Urinary bladder (tissue), 4 donors: ENCODE measurements around the gene PRRX1. TPM values are rescaled to one million over a fixed set of nuclear protein-coding genes. Genes with fewer than 3 reads are reported as not detected.

Experiments
- DNase-seq: peaks from one replicate; pipeline ENCODE4 v3.0.0-alpha.2; 2015; ENCODE audit errors: extremely low spot score
- H3K27ac ChIP-seq: one replicate; pipeline ENCODE4 v1.5.1; 2013; ENCODE audit warnings: low read depth, mild to moderate bottlenecking, moderate library complexity
- H3K36me3 ChIP-seq: one replicate; pipeline ENCODE4 v1.6.1; 2013; ENCODE audit warnings: mild to moderate bottlenecking, moderate library complexity; ENCODE audit not compliant: insufficient read depth
- H3K4me1 ChIP-seq: one replicate; pipeline ENCODE4 v1.6.1; 2013; ENCODE audit warnings: mild to moderate bottlenecking, moderate library complexity; ENCODE audit not compliant: insufficient read depth
- H3K4me3 ChIP-seq: one replicate; pipeline ENCODE4 v1.5.1; 2013; ENCODE audit warnings: low read depth, low read length
- WGBS: extraction: QIAGEN DNeasy Blood & Tissue Kit; methylation state at CpG from one replicate; pipeline ENCODE4 v1.1.7; 2013; 5-methylcytosine and 5-hydroxymethylcytosine counted together
- polyA plus RNA-seq: library from polyadenylated mRNA; stranded (reverse); fragments of 200-250 nt; gene quantifications from one replicate; pipeline ENCODE4 v1.2.3, GENCODE V29; 2013
- total RNA-seq: library from RNA; depleted of rRNA; stranded (reverse); fragments of >200 nt; gene quantifications from one replicate; pipeline ENCODE4 v1.2.3, GENCODE V29; 2014
- donor health status: healthy with polysubstance abuse.
- donor health status: healthy.

PRRX1 gene
- total and polyA plus RNA-seq, 2 donors, result 10.6 to 85.2 TPM

DNA sequence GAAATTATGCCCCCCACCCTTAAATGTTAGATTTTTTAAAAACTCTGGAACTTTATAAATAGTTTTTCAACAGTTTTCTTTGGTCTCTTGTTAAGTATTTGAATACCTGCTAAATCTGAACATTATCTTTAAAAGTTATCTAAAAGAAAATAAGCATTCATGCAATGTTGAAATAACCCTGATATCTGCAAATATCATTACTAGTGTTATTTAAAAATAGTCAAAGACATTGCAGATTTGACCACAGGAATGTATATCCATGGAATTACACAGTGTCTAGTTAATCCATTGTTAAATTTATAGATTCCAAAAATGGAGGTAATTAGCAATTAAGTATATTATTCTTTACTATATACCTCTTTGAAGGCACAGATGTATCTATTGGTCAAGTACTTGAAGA, 42.0 kb downstream of the PRRX1 start:
- no peaks in the 10 kb centered on the region for H3K4me1 ChIP-seq
- no peak overlapping the region for H3K4me3 ChIP-seq
- no peak overlapping the region for H3K27ac ChIP-seq
- H3K36me3 ChIP-seq, result no peaks in the 10 kb centered on the region
- no peak for DNase-seq

GRCh38 chr1:170707117-170707516, 43.2 kb downstream of the PRRX1 start:
- Histone ChIP-seq H3K27ac (no peak overlapping the region), H3K4me3 (no peak overlapping the region), H3K4me1 (no peaks in the 10 kb centered on the region), H3K36me3 (no peaks in the 10 kb centered on the region)
- DNase-seq, result no peak

- Histone ChIP-seq H3K4me1 (no peaks in the 10 kb centered on the region), H3K36me3 (no peaks in the 10 kb centered on the region), H3K4me3 (no peak overlapping the region), H3K27ac (no peak overlapping the region)
- WGBS, result 62% methylated on average over 5 of the region's 5 CpGs
- no peak for DNase-seq
These were observed 44.2 kb downstream of the PRRX1 start for GRCh38 chr1:170707959-170708655.

GRCh38 chr1:170711682-170712081, 47.8 kb downstream of the PRRX1 start:
- H3K4me1 ChIP-seq, result no peaks in the 10 kb centered on the region
- no peak for DNase-seq
- H3K36me3 ChIP-seq, result no peaks in the 10 kb centered on the region
- H3K4me3 ChIP-seq, result no peak overlapping the region
- no peak overlapping the region for H3K27ac ChIP-seq

DNA sequence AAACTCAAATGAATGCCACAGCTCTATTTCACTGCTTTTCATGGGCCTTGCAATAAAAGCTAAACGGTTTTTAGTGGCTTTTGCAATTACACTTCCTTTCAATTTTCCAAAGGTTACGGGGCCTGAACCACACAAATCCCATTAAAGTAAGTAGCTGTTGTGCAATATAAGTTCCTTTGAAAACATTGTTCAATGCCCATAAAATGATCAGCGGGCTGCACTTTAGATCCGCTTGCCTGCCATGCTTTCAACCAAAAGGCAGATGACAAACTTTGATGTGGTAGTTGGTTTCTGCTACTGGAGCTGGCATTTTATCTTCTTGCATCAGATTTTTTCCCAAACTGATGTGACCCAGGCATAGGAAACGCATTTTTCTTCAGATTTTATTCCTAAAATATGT, 50.2 kb downstream of the PRRX1 start:
- H3K4me1 ChIP-seq, result no peaks in the 10 kb centered on the region
- no peak overlapping the region for H3K27ac ChIP-seq
- WGBS, result 70% methylated on average over 5 of the region's 5 CpGs
- no peaks in the 10 kb centered on the region for H3K36me3 ChIP-seq
- H3K4me3 ChIP-seq, result no peak overlapping the region
- DNase-seq, result no peak

DNA sequence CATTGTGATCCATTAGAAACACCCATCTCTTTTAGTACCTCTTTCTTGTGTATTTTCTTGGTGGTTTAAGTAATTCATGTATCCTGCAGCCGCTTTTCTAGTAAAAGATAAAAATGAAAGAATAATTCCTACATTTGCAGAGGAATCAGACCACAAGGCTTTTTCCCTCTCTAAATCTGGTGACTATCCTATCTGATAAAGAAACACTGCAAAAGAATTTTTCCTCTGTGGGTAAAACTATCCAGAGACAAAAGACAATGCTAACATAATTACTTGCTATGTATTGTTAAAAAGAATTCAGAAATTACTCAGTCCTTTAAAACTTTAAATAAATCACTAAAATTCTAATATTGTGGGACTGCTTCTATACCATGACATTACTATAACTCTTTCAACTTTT, 51.0 kb downstream of the PRRX1 start:
- Histone ChIP-seq H3K36me3 (no peaks in the 10 kb centered on the region), H3K27ac (no peak overlapping the region), H3K4me1 (no peaks in the 10 kb centered on the region), H3K4me3 (no peak overlapping the region)
- no peak for DNase-seq
- WGBS, result 72% methylated on average over 1 of the region's 1 CpG

- Histone ChIP-seq H3K4me1 (no peaks in the 10 kb centered on the region), H3K27ac (no peak overlapping the region)
These were observed 53.0 kb downstream of the PRRX1 start for GRCh38 chr1:170716835-170717429.

DNA sequence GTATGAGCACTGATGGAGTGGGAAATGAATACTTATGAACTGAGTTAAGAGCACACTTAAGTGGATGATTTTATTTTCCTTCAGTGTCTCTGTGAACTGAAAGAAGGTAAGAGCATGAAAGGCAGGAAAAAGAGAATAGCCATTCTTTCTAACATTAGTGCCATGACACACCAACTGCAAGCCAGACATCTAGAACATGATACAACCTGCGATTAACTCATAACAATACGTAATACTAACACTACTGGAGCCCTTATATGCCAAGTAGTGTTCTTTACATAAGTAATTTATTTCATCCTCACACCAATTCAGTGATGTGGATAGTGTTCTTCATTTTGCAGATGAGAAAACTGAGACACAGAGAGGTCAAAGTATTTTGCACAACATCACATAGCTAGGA, 56.7 kb downstream of the PRRX1 start:
- Histone ChIP-seq H3K4me1 (no peaks in the 10 kb centered on the region), H3K4me3 (no peak overlapping the region), H3K27ac (no peak overlapping the region), H3K36me3 (no peaks in the 10 kb centered on the region)
- WGBS, result 94% methylated on average over 2 of the region's 2 CpGs
- no peak for DNase-seq

More at GRCh38 chr1:170716835-170717429, 53.0 kb downstream of the PRRX1 start:
- 43% methylated on average over 3 of the region's 3 CpGs for WGBS
- Histone ChIP-seq H3K4me3 (no peak overlapping the region), H3K36me3 (no peaks in the 10 kb centered on the region)
- DNase-seq, result no peak

- Histone ChIP-seq H3K36me3 (no peaks in the 10 kb centered on the region), H3K4me3 (no peak overlapping the region), H3K4me1 (no peaks in the 10 kb centered on the region), H3K27ac (no peak overlapping the region)
- 95% methylated on average over 4 of the region's 4 CpGs for WGBS
- no peak for DNase-seq
These were observed 57.7 kb downstream of the PRRX1 start for GRCh38 chr1:170721621-170722020.

DNA sequence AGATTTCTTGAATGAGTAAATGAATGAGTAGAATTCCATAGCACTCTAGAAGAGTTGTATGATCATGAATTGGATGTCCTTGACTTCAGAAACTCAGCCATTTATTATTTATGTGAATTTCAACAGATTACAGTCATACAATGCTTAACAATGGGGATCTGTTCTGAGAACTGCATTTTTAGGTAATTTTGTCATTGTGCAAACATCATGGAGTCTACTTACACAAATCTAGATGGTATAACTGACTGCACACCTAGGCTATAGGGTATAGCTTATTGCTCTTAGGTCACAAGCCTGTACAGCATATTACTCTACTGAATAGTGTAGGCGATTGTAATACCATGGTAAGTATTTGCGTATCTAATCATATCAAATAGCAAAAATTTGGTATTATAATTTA, 59.6 kb downstream of the PRRX1 start:
- no peaks in the 10 kb centered on the region for H3K36me3 ChIP-seq
- DNase-seq, result no peak
- no peak overlapping the region for H3K4me3 ChIP-seq
- WGBS, result 94% methylated on average over 2 of the region's 2 CpGs
- H3K4me1 ChIP-seq, result no peaks in the 10 kb centered on the region
- no peak overlapping the region for H3K27ac ChIP-seq

DNA sequence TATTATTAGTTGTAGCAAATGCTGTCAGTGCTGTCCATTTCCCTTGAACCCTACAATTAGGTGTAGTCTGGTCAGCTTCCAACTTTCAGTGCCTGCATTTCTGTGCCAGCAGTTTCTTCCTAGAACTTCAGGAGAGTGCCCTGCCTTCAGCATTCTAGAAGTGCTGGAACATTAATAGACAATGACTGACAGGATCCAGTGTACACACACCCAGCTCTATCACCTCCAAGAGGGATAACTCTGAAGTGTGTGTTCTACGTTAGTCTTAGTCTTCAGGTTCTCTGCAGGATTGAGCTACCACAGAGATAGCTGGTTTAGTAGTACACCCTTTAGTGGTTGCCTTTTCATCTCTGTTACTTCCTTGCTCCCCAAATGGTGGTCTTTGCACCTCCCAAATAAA, 61.4 kb downstream of the PRRX1 start:
- no peak overlapping the region for H3K4me3 ChIP-seq
- WGBS, result 80% methylated on average over 1 of the region's 1 CpG

DNA sequence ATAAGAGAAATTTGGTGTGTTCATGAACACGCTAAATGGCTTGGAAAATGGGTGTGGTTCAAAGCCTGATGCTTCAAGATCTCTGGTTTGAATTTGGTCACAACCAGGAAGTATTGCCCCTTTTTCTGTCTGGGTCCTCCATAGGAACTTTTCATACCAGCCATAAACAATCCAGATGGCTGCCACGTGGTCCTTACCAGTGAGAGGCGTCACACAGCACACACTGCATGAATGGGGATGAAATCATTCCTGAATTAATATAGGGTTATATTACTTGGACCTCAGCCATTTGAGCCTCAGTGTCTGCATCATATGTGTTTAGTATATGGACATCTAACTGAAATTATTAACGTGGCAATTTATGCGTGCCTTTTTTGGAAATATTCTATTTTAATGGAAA, 64.0 kb downstream of the PRRX1 start:
- 78% methylated on average over 5 of the region's 5 CpGs for WGBS
- no peaks in the 10 kb centered on the region for H3K36me3 ChIP-seq
- no peaks in the 10 kb centered on the region for H3K4me1 ChIP-seq
- no peak for DNase-seq
- H3K4me3 ChIP-seq, result no peak overlapping the region
- H3K27ac ChIP-seq, result no peak overlapping the region

More for the DNA sequence above, 61.4 kb downstream of the PRRX1 start:
- Histone ChIP-seq H3K27ac (no peak overlapping the region), H3K4me1 (no peaks in the 10 kb centered on the region), H3K36me3 (no peaks in the 10 kb centered on the region)
- no peak for DNase-seq

GRCh38 chr1:170729225-170730002, 65.5 kb downstream of the PRRX1 start:
- no peak for DNase-seq
- WGBS, result 71% methylated on average over 6 of the region's 6 CpGs
- H3K4me3 ChIP-seq, result no peak overlapping the region
- no peaks in the 10 kb centered on the region for H3K4me1 ChIP-seq
- H3K36me3 ChIP-seq, result no peaks in the 10 kb centered on the region
- H3K27ac ChIP-seq, result no peak overlapping the region

- no peak overlapping the region for H3K27ac ChIP-seq
- DNase-seq, result no peak
- WGBS, result 32% methylated on average over 6 of the region's 6 CpGs
These were observed 66.1 kb downstream of the PRRX1 start for GRCh38 chr1:170730014-170730413.

More at GRCh38 chr1:170730014-170730413, 66.1 kb downstream of the PRRX1 start:
- Histone ChIP-seq H3K4me3 (no peak overlapping the region), H3K4me1 (no peaks in the 10 kb centered on the region), H3K36me3 (no peaks in the 10 kb centered on the region)
